Measurements from ENCODE around the gene PRKG1.

PRKG1 gene

DNA sequence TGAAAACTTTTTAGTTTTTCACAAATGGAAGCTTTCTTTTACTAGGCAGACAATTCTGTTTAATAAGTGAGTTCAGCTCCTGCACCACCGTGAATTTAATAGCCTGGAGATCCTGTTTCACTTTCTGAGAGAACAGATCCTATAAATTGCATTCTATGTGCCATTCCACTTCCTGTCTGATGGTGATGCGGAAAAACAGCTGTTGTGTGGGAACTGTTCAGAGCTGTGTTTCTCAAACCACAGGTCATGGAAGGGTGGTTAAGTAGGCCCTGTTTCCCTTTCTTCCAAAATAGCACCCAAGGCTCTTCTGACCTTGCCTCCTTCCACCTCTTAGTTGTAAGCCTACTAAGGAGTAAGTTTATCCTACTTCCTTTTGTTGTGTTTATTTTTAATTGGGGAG is 1142.6 kb downstream of the PRKG1 start:
- H2AK5ac ChIP-seq (ENCODE audit: low read depth, low read length) = no peak overlapping the region
- H2BK5ac ChIP-seq (ENCODE audit: low read length) = no peak overlapping the region
- H2AFZ ChIP-seq (ENCODE audit: low read length) = peak overlapping the region; percentile 50
- H3K4ac ChIP-seq (ENCODE audit: low read length) = no peak overlapping the region
- H3K9ac ChIP-seq (ENCODE audit: low read depth, low read length, poor library complexity) = no peak overlapping the region
- H3K14ac ChIP-seq (ENCODE audit: low read length) = no peak overlapping the region
- H3K23ac ChIP-seq (ENCODE audit: low read depth, low read length, poor library complexity) = no peak overlapping the region
- no peak overlapping the region for H3K27ac ChIP-seq (replicated peaks; ENCODE audit: low read length)
- H3K4me2 ChIP-seq (ENCODE audit: insufficient read depth, low read length, poor library complexity, severe bottlenecking) = no peak overlapping the region
- no peak overlapping the region for H3K4me3 ChIP-seq (ENCODE audit: low read length in 2 of 2)
- WGBS, 2 donors (ENCODE audit: extremely low coverage in 2 of 2, insufficient read length in 2 of 2, insufficient replicate concordance in 1 of 2) = no CpG with 5 or more reads among the region's 2 CpGs
- no peak overlapping the region for H4K8ac ChIP-seq (ENCODE audit: low read depth, low read length)
- peaks cover 1 to 3% of the 10 kb centered on the region in 2 donors for H3K4me1 ChIP-seq (ENCODE audit: control insufficient read depth in 2 of 2, insufficient read depth in 1 of 2, low read depth in 1 of 2, low read length in 2 of 2)
- no peak for DNase-seq (ENCODE audit: low spot score)
- no peak overlapping the region for H3K18ac ChIP-seq (ENCODE audit: low read length)
- H3K36me3 ChIP-seq (replicated peaks in 1 of 2; ENCODE audit: control insufficient read depth in 2 of 2, insufficient read depth in 2 of 2, low read length in 2 of 2) = no peaks in the 10 kb centered on the region
- no peaks in the 10 kb centered on the region for H3K27me3 ChIP-seq (ENCODE audit: control insufficient read depth in 3 of 3, insufficient read depth in 3 of 3, low read depth in 1 of 3, low read length in 3 of 3)
- no peaks in the 10 kb centered on the region for H3K79me1 ChIP-seq (ENCODE audit: low read depth, low read length)
- H2BK120ac ChIP-seq (ENCODE audit: low read depth, low read length) = no peak overlapping the region
- no peak overlapping the region for H4K91ac ChIP-seq (ENCODE audit: low read depth, low read length, poor library complexity)
- no peak overlapping the region for H2BK15ac ChIP-seq (ENCODE audit: low read length)
- no peaks in the 10 kb centered on the region for H3K9me3 ChIP-seq (replicated peaks in 1 of 2; ENCODE audit: control insufficient read depth in 2 of 2, insufficient read depth in 1 of 2, low read depth in 1 of 2, low read length in 2 of 2)
- H2BK12ac ChIP-seq (ENCODE audit: low read length) = no peak overlapping the region

DNA sequence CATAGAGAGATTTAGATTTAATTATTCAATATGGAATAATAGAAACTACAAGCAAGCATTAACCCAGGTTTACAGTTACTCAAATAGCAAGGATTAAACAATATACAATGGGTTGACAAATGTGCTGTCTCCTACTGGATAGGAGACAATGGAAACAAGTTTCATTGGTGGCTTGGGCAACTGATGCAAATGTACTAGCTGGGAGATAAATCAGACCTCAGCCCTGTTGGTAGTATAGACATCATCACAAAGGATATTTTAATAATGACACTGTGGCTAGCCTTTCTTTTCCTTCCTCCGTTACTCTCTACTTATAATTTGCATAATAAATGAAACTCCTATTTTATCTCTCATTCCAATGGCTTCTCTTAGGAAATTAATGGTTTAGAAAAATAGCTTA is 1143.2 kb downstream of the PRKG1 start:
- H2BK15ac ChIP-seq (ENCODE audit: low read length) = no peak overlapping the region
- no peak for DNase-seq (ENCODE audit: low spot score)
- H3K9me3 ChIP-seq (replicated peaks in 1 of 2; ENCODE audit: control insufficient read depth in 2 of 2, insufficient read depth in 1 of 2, low read depth in 1 of 2, low read length in 2 of 2) = no peaks in the 10 kb centered on the region
- H3K27ac ChIP-seq (replicated peaks; ENCODE audit: low read length) = no peak overlapping the region
- no peaks in the 10 kb centered on the region for H3K36me3 ChIP-seq (replicated peaks in 1 of 2; ENCODE audit: control insufficient read depth in 2 of 2, insufficient read depth in 2 of 2, low read length in 2 of 2)
- H3K27me3 ChIP-seq (ENCODE audit: control insufficient read depth in 3 of 3, insufficient read depth in 3 of 3, low read depth in 1 of 3, low read length in 3 of 3) = no peaks in the 10 kb centered on the region
- H2BK120ac ChIP-seq (ENCODE audit: low read depth, low read length) = no peak overlapping the region
- no peak overlapping the region for H2BK5ac ChIP-seq (ENCODE audit: low read length)
- H4K91ac ChIP-seq (ENCODE audit: low read depth, low read length, poor library complexity) = no peak overlapping the region
- H3K4me3 ChIP-seq (ENCODE audit: low read length in 2 of 2) = no peak overlapping the region
- no peak overlapping the region for H3K18ac ChIP-seq (ENCODE audit: low read length)
- no peak overlapping the region for H2AK5ac ChIP-seq (ENCODE audit: low read depth, low read length)
- H3K4me2 ChIP-seq (ENCODE audit: insufficient read depth, low read length, poor library complexity, severe bottlenecking) = no peak overlapping the region
- no peak overlapping the region for H3K9ac ChIP-seq (ENCODE audit: low read depth, low read length, poor library complexity)
- H3K14ac ChIP-seq (ENCODE audit: low read length) = no peak overlapping the region
- no peaks in the 10 kb centered on the region for H3K79me1 ChIP-seq (ENCODE audit: low read depth, low read length)
- no peak overlapping the region for H3K4ac ChIP-seq (ENCODE audit: low read length)
- H3K23ac ChIP-seq (ENCODE audit: low read depth, low read length, poor library complexity) = no peak overlapping the region
- H2AFZ ChIP-seq (ENCODE audit: low read length) = no peak overlapping the region
- no peak overlapping the region for H4K8ac ChIP-seq (ENCODE audit: low read depth, low read length)
- WGBS, 2 donors (ENCODE audit: extremely low coverage in 2 of 2, insufficient read length in 2 of 2, insufficient replicate concordance in 1 of 2) = no CpG with 5 or more reads among the region's 1 CpG
- peaks cover 1 to 3% of the 10 kb centered on the region in 2 donors for H3K4me1 ChIP-seq (ENCODE audit: control insufficient read depth in 2 of 2, insufficient read depth in 1 of 2, low read depth in 1 of 2, low read length in 2 of 2)
- H2BK12ac ChIP-seq (ENCODE audit: low read length) = no peak overlapping the region

DNA sequence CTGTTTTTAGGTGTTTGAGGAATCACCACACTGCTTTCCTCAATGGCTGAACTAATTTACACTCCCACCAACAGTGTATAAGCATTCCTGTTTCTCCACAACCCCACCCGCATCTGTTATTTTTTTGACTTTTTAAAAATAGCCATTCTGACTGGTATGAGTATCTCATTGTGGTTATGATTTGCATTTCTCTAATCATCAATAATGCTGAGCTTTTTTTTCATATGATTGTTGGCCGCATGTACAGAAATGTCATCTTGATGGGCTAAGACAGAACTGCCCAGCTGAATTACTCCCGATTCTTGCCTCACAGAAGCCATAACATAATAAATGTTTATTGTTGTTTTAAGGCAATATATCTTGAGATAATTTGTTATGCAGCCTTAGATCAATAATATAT is 1146.7 kb downstream of the PRKG1 start:
- no CpG with 5 or more reads among the region's 3 CpGs for WGBS, 2 donors (ENCODE audit: extremely low coverage in 2 of 2, insufficient read length in 2 of 2, insufficient replicate concordance in 1 of 2)
- Histone ChIP-seq H3K23ac (ENCODE audit: low read depth, low read length, poor library complexity) (no peak overlapping the region), H3K4ac (ENCODE audit: low read length) (no peak overlapping the region)

DNA sequence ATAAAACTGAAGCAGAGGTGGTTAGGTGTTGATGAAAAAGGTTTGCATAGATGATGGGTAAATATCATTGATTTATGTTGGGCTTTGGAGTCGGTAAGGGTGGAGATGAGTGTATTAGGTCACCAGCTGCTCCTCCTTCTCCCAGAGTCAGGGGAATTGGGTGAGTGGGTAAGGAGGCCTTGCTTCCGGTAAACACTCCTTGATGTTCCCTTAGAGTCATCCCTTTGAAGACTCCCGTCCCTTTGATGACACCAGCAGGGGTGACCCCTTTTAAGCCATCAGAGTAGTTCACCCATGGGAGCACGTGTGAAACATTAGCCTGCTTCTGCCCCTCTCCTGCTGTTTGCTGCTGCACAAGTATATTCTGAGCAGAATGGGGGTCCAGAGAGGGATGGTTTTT is 1147.6 kb downstream of the PRKG1 start:
- Histone ChIP-seq H2BK15ac (ENCODE audit: low read length) (no peak overlapping the region), H3K36me3 (replicated peaks in 1 of 2; ENCODE audit: control insufficient read depth in 2 of 2, insufficient read depth in 2 of 2, low read length in 2 of 2) (no peaks in the 10 kb centered on the region), H4K91ac (ENCODE audit: low read depth, low read length, poor library complexity) (no peak overlapping the region), H2AK5ac (ENCODE audit: low read depth, low read length) (no peak overlapping the region), H4K8ac (ENCODE audit: low read depth, low read length) (no peak overlapping the region), H2BK5ac (ENCODE audit: low read length) (no peak overlapping the region), H2BK12ac (ENCODE audit: low read length) (no peak overlapping the region), H3K23ac (ENCODE audit: low read depth, low read length, poor library complexity) (no peak overlapping the region), H3K14ac (ENCODE audit: low read length) (no peak overlapping the region), H3K4me1 (ENCODE audit: control insufficient read depth in 2 of 2, insufficient read depth in 1 of 2, low read depth in 1 of 2, low read length in 2 of 2) (peaks cover 0 to under 1% of the 10 kb centered on the region in 2 donors), H3K4me3 (ENCODE audit: low read length in 2 of 2) (no peak overlapping the region), H3K79me1 (ENCODE audit: low read depth, low read length) (no peaks in the 10 kb centered on the region), H2AFZ (ENCODE audit: low read length) (no peak overlapping the region), H3K27me3 (ENCODE audit: control insufficient read depth in 3 of 3, insufficient read depth in 3 of 3, low read depth in 1 of 3, low read length in 3 of 3) (no peaks in the 10 kb centered on the region), H3K9ac (ENCODE audit: low read depth, low read length, poor library complexity) (no peak overlapping the region), H3K27ac (replicated peaks; ENCODE audit: low read length) (no peak overlapping the region), H3K18ac (ENCODE audit: low read length) (no peak overlapping the region), H3K4ac (ENCODE audit: low read length) (no peak overlapping the region), H3K9me3 (replicated peaks in 1 of 2; ENCODE audit: control insufficient read depth in 2 of 2, insufficient read depth in 1 of 2, low read depth in 1 of 2, low read length in 2 of 2) (no peaks in the 10 kb centered on the region), H3K4me2 (ENCODE audit: insufficient read depth, low read length, poor library complexity, severe bottlenecking) (no peak overlapping the region), H2BK120ac (ENCODE audit: low read depth, low read length) (no peak overlapping the region)
- WGBS, 2 donors (ENCODE audit: extremely low coverage in 2 of 2, insufficient read length in 2 of 2, insufficient replicate concordance in 1 of 2) = 100% methylated on average over 1 of the region's 4 CpGs; no CpG with 5 or more reads in 1 of the 2 donors
- DNase-seq (ENCODE audit: low spot score) = no peak

More for the DNA sequence above, 1146.7 kb downstream of the PRKG1 start:
- no peak for DNase-seq (ENCODE audit: low spot score)
- Histone ChIP-seq H2BK12ac (ENCODE audit: low read length) (no peak overlapping the region), H2AFZ (ENCODE audit: low read length) (no peak overlapping the region), H3K9ac (ENCODE audit: low read depth, low read length, poor library complexity) (no peak overlapping the region), H2AK5ac (ENCODE audit: low read depth, low read length) (no peak overlapping the region), H3K14ac (ENCODE audit: low read length) (no peak overlapping the region), H4K91ac (ENCODE audit: low read depth, low read length, poor library complexity) (no peak overlapping the region), H3K9me3 (replicated peaks in 1 of 2; ENCODE audit: control insufficient read depth in 2 of 2, insufficient read depth in 1 of 2, low read depth in 1 of 2, low read length in 2 of 2) (no peaks in the 10 kb centered on the region), H3K79me1 (ENCODE audit: low read depth, low read length) (no peaks in the 10 kb centered on the region), H3K4me1 (ENCODE audit: control insufficient read depth in 2 of 2, insufficient read depth in 1 of 2, low read depth in 1 of 2, low read length in 2 of 2) (peaks cover 0 to 1% of the 10 kb centered on the region in 2 donors), H3K36me3 (replicated peaks in 1 of 2; ENCODE audit: control insufficient read depth in 2 of 2, insufficient read depth in 2 of 2, low read length in 2 of 2) (no peaks in the 10 kb centered on the region), H2BK5ac (ENCODE audit: low read length) (no peak overlapping the region), H4K8ac (ENCODE audit: low read depth, low read length) (no peak overlapping the region), H3K27ac (replicated peaks; ENCODE audit: low read length) (no peak overlapping the region), H2BK120ac (ENCODE audit: low read depth, low read length) (no peak overlapping the region), H3K27me3 (ENCODE audit: control insufficient read depth in 3 of 3, insufficient read depth in 3 of 3, low read depth in 1 of 3, low read length in 3 of 3) (no peaks in the 10 kb centered on the region), H3K18ac (ENCODE audit: low read length) (no peak overlapping the region), H2BK15ac (ENCODE audit: low read length) (no peak overlapping the region), H3K4me3 (ENCODE audit: low read length in 2 of 2) (no peak overlapping the region), H3K4me2 (ENCODE audit: insufficient read depth, low read length, poor library complexity, severe bottlenecking) (no peak overlapping the region)
